Peyer's patch (tissue), 4 donors: ENCODE data around the gene RNF220.

Source experiments
- CTCF ChIP-seq, 6 experiments: fragments of 450-650 bp in 4 of 6; fragments of 200-600 bp in 2 of 6; sonication (generic) in 1 of 6; IDR thresholded peaks; one replicate each; pipeline ENCODE4 v1.5.1; 2017 to 2019; ENCODE audit warnings: antibody characterized with exemption in 6 of 6, mild to moderate bottlenecking in 3 of 6, moderate library complexity in 1 of 6
- POLR2A ChIP-seq, 2 donors: fragments of 450-650 bp; IDR thresholded peaks; one replicate each; pipeline ENCODE4 v1.5.1; 2017; ENCODE audit warnings: antibody characterized with exemption in 2 of 2, mild to moderate bottlenecking in 2 of 2, moderate library complexity in 2 of 2

GRCh38 chr1:44523593-44524591, 118.8 kb downstream of the RNF220 start:
- no peak for TF ChIP-seq CTCF (IDR thresholded peaks at IDR 0.05)
- TF ChIP-seq POLR2A (IDR thresholded peaks at IDR 0.05) = no peak
